Adrenal gland (tissue), 5 donors: ENCODE results near the gene HTRA3.

Experiments
- CTCF ChIP-seq, 6 experiments: fragments of 450-650 bp in 4 of 6; fragments of 200-600 bp in 2 of 6; sonication (generic) in 1 of 6; IDR thresholded peaks; 1 replicate in 5 of 6; 2 replicates in 1 of 6; pipeline versions ENCODE4 v1.5.1 to v1.8.0; 2016 to 2021; ENCODE audit warnings: antibody characterized with exemption in 6 of 6, mild to moderate bottlenecking in 2 of 6, moderate library complexity in 1 of 6
- POLR2A ChIP-seq, 2 donors: fragments of 450-650 bp; IDR thresholded peaks; one replicate each; pipeline ENCODE4 v1.6.1; 2017; ENCODE audit warnings: antibody characterized with exemption in 2 of 2, mild to moderate bottlenecking in 2 of 2, moderate library complexity in 1 of 2
- donor health status: DM: no; HTN: no; CAD: no.

DNA sequence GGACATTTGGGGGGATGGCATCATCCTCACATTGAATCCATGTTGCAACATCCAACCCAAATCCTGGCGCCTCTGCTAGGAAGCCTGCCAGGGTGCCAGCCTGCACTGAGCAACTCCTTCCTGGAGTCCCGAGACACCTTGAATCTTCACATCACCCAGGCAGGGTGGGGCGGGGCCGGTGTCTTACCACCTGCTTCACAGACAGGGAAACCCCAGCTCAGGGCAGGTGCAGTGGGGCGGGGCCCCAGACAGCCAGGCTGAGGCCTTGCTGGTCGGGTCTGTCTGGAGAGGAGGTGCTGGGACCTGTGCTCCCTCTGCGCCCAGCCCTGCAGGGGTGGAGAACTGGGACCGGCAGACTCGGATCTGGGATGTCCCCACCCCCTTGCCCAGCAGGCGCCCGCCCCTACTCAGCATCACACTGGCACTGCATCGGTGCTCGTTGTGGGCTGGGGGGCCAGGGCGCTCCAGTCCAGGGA is 31.5 kb upstream of the HTRA3 start:
- TF ChIP-seq POLR2A (IDR thresholded peaks at IDR 0.05) (no peak), CTCF (IDR thresholded peaks at IDR 0.05) (no peak)
